Psoas muscle (tissue), 8 donors: ENCODE measurements around the gene METRNL. TPM values are rescaled to one million over a fixed set of nuclear protein-coding genes. Genes with fewer than 3 reads are reported as not detected.

Source experiments
- ATAC-seq, 4 donors: fragments of 200-7000 bp; cut with Tn5 transposase; one replicate each; pipeline ENCODE4 v1.9.1; 2020; ENCODE audit warnings: moderate library complexity in 3 of 4, mild to moderate bottlenecking in 2 of 4
- DNase-seq, 2 donors: peaks; one replicate each; pipeline ENCODE4 v3.0.0-alpha.2; 2020
- H3K27ac ChIP-seq: fragments of 200-600 bp; one replicate; pipeline ENCODE4 v1.8.0; 2022
- H3K27me3 ChIP-seq, 3 donors: fragments of 200-600 bp in 1 of 3; one replicate each; pipeline versions ENCODE4 v1.6.1 to v1.8.0; 2013 to 2022; ENCODE audit warnings: low read length in 2 of 3, mild to moderate bottlenecking in 2 of 3, moderate library complexity in 1 of 3; ENCODE audit not compliant: insufficient read depth in 3 of 3
- H3K36me3 ChIP-seq, 2 donors: fragments of 200-600 bp in 1 of 2; one replicate each; pipeline versions ENCODE4 v1.6.1 to v1.8.0; 2013 to 2022; ENCODE audit warnings: low read depth in 1 of 2, mild to moderate bottlenecking in 1 of 2, moderate library complexity in 1 of 2; ENCODE audit not compliant: insufficient read depth in 1 of 2
- H3K4me1 ChIP-seq: fragments of 200-600 bp; one replicate; pipeline ENCODE4 v1.8.0; 2022
- H3K4me3 ChIP-seq: fragments of 200-600 bp; one replicate; pipeline ENCODE4 v1.8.0; 2022; ENCODE audit warnings: mild to moderate bottlenecking
- H3K9me3 ChIP-seq: fragments of 200-600 bp; one replicate; pipeline ENCODE4 v1.8.0; 2022
- WGBS, 3 donors: extraction: QIAGEN DNeasy Blood & Tissue Kit; methylation state at CpG; one replicate each; pipeline versions ENCODE4 v1.1.6 to v1.1.7; 2013; 5-methylcytosine and 5-hydroxymethylcytosine counted together
- intact Hi-C, 2 donors: fragments of 100-400 bp; cut with DNase I; formaldehyde crosslinking; loops; one replicate each; pipeline versions ENCODE4 v1.11.0 to v1.14.2; 2022
- polyA plus RNA-seq, 3 donors: library from polyadenylated mRNA; stranded (reverse); fragments of 200-250 nt; gene quantifications; one replicate each; pipeline ENCODE4 v1.2.3, GENCODE V29; 2013
- total RNA-seq, 4 donors: library from RNA; stranded (reverse); fragmentation: NEBNext Ultra II Directional in 2 of 4; extraction: Animal tissue kit (Norgen Biotek cat#: 25700) in 2 of 4; gene quantifications; one replicate each; pipeline versions ENCODE4 v1.2.1 to v1.2.4, GENCODE V29; 2021 to 2023
- TF ChIP-seq, protein P1 (sequence below): fragments of 200-600 bp; IDR thresholded peaks from one replicate; pipeline ENCODE4 v1.8.0; 2022; ENCODE audit warnings: antibody characterized with exemption
- donor health status: healthy with polysubstance abuse.
- donor health status: DM: no; HTN: no; CAD: no; lungs with moderate emphysema.
- donor health status: Bipolar disorder and iron deficiency.
- donor health status: healthy.
- donor health status: DM: yes; HTN: yes; CAD: no.
- donor health status: DM: no; HTN: no; CAD: no.
- donor health status: DM: no; HTN: no; CAD: no.
- donor health status: DM: yes; HTN: yes; CAD: no.

The METRNL gene
- total and polyA plus RNA-seq, 7 donors: 6.7 to 81.7 (median 12.1) TPM

- WGBS, 3 donors: 66 to 80% (median 70%) methylated on average over 25 to 26 of the region's 26 CpGs
- no peak for DNase-seq
These were observed 17.2 kb downstream of the METRNL start for GRCh38 chr17:83096401-83097224.

DNA sequence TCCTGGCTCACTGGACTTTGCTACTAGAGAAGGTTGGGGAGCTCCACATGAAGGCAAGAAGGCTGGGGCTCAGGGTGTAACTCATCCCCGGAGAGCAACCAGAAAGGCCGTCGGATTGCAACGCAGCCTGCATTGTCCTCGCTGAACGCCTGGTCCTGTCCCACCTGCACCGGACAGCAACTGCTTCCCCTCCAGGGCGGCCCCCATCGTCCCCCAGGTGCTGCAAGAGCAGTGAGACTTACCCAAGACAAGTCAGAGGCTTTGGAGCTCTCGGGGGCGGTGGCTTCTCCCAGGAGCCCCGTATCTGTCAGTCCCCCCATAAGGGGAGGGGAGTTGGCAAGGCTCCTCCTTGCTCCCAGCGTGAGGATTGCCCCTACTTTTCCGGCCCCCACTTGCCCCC lies 18.4 kb downstream of the METRNL start:
- Histone ChIP-seq H3K27ac (no peak overlapping the region), H3K36me3 (peaks cover 0 to 16% of the 10 kb centered on the region in 2 donors), H3K4me1 (peaks cover 28% of the 10 kb centered on the region), H3K4me3 (no peak overlapping the region), H3K27me3 (peaks cover 0 to 40% (median 17%) of the 10 kb centered on the region in 3 donors), H3K9me3 (no peaks in the 10 kb centered on the region)
- TF ChIP-seq, protein P1, sequence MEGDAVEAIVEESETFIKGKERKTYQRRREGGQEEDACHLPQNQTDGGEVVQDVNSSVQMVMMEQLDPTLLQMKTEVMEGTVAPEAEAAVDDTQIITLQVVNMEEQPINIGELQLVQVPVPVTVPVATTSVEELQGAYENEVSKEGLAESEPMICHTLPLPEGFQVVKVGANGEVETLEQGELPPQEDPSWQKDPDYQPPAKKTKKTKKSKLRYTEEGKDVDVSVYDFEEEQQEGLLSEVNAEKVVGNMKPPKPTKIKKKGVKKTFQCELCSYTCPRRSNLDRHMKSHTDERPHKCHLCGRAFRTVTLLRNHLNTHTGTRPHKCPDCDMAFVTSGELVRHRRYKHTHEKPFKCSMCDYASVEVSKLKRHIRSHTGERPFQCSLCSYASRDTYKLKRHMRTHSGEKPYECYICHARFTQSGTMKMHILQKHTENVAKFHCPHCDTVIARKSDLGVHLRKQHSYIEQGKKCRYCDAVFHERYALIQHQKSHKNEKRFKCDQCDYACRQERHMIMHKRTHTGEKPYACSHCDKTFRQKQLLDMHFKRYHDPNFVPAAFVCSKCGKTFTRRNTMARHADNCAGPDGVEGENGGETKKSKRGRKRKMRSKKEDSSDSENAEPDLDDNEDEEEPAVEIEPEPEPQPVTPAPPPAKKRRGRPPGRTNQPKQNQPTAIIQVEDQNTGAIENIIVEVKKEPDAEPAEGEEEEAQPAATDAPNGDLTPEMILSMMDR: no peak
- no peak for ATAC-seq
- 39 to 68% (median 44%) methylated on average over 13 to 14 of the region's 14 CpGs for WGBS, 3 donors
- intact Hi-C loops: no loop called here
- no peak for DNase-seq

More at GRCh38 chr17:83096401-83097224, 17.2 kb downstream of the METRNL start:
- peaks cover 29% of the 10 kb centered on the region for H3K4me1 ChIP-seq
- no peaks in the 10 kb centered on the region for H3K9me3 ChIP-seq
- H3K4me3 ChIP-seq: no peak overlapping the region
- peaks cover 0 to 40% (median 15%) of the 10 kb centered on the region in 3 donors for H3K27me3 ChIP-seq
- H3K27ac ChIP-seq: no peak overlapping the region
- H3K36me3 ChIP-seq: peaks cover 0 to 16% of the 10 kb centered on the region in 2 donors
- intact Hi-C loops: no loop called here
- peak in 3 of 4 donors; percentile 32 to 69 (median 50) for ATAC-seq
- TF ChIP-seq, protein P1: no peak

DNA sequence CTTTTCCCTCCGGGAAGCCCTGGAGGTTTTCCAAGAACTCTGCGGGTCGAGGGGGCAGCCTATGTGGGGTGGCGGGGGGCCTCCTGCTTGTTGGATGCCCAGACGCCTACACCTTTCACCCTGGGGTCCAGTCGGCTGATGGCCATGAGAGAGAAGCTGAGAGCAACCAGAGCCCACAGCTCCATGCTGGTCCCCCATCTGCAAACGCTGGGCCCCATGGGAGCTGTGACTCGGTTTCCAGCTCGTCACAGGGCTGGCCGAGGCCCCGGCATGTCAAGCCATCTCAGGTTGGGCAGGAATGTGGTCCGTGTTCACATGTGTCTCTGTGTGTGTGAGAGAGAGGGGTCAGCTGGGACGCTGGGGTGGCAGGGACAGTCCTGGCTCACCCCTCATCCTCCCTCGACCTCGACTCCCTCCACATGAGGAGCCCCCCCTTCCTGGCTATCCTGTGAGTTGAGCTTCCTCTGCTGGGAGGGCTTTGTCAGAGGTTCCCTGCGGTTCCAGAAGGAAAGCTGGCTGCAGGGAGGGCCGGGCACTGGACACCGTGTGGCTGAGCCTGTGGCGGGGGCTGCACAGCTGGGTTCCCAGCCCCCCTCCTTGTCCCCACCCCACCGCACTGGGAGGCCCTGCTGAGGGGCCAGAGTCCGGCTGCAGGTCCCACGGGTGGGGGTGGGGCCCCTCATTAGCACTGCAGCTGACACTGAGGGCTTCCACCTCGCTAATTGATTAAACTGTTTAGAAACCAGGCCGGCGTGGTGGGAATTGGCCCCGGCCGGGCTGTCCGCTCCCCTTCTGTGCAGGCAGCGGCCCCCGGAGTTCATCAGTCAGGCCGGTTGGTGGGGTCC lies 19.1 kb downstream of the METRNL start:
- intact Hi-C loops: no loop called here
- no peaks in the 10 kb centered on the region for H3K9me3 ChIP-seq
- peaks cover 0 to 16% of the 10 kb centered on the region in 2 donors for H3K36me3 ChIP-seq
- ATAC-seq (peak in 2 of 4 donors; percentile 10 to 18), DNase-seq (no peak)
- peaks cover 28% of the 10 kb centered on the region for H3K4me1 ChIP-seq
- 20 to 42% (median 29%) methylated on average over 29 to 31 of the region's 31 CpGs for WGBS, 3 donors
- H3K27ac ChIP-seq: no peak overlapping the region
- TF ChIP-seq, protein P1: no peak
- no peak overlapping the region for H3K4me3 ChIP-seq
- peaks cover 0 to 40% (median 16%) of the 10 kb centered on the region in 3 donors for H3K27me3 ChIP-seq

DNA sequence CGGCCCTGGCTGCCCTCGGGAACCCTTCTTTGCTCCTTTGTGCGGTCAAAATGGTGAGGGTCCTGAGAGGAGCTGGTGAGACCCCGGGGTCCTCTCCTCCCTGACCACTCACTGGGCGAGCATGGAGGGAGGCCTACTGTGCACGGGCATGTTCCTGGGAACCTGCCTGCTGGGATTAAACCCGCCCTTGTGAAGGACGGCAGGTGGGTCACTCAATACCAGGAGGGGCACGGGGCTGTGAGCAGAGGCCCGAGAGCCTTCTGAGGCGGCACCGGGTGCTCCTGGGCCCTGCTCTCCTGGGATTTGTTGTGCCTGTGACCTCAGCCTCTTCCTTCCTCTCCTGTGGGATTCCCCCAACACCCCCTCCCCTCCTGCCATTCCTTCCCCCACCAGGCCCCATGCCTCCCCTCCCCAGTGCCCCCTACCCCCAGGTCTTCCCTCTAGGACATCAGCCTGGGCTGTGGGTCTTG lies 19.7 kb downstream of the METRNL start:
- 18 to 43% (median 36%) methylated on average over 8 to 12 of the region's 12 CpGs for WGBS, 3 donors
- Histone ChIP-seq H3K27me3 (peaks cover 0 to 40% (median 16%) of the 10 kb centered on the region in 3 donors), H3K4me3 (peak overlapping the region; percentile 15), H3K4me1 (peaks cover 28% of the 10 kb centered on the region), H3K9me3 (no peaks in the 10 kb centered on the region), H3K27ac (no peak overlapping the region), H3K36me3 (peaks cover 0 to 14% of the 10 kb centered on the region in 2 donors)
- ATAC-seq: peak in 1 of 4 donors; percentile 9
- DNase-seq: no peak
- TF ChIP-seq, protein P1: no peak
- intact Hi-C loops: no loop called here
